ENCODE data around the gene WNK1.
A peak's percentile ranks its signal among the peaks of the same experiment; 100 is the strongest.

The WNK1 gene

GRCh38 chr12:749751-750270 lies 2.6 kb upstream of the WNK1 start:
- DNase-seq (ENCODE audit: extremely low read depth, insufficient read length), result no peak
- Histone ChIP-seq H3K4me3 (replicated peaks; ENCODE audit: low read depth, low read length) (peak overlapping the region; percentile 59), H3K27me3 (replicated peaks; ENCODE audit: control insufficient read depth, insufficient read depth, low read length) (no peaks in the 10 kb centered on the region), H3K36me3 (ENCODE audit: control insufficient read depth, insufficient read depth, low read length) (0 out of 2 replicates have a peak, but pooled peaks cover 3% of the 10 kb centered on the region)
- TF ChIP-seq CTCF (IDR thresholded peaks at IDR 0.05; ENCODE audit: insufficient read depth, low read length, poor library complexity, severe bottlenecking), result no peak

- no peaks in the 10 kb centered on the region for H3K27me3 ChIP-seq (replicated peaks; ENCODE audit: control insufficient read depth, insufficient read depth, low read length)
- peak overlapping the region; percentile 59 for H3K4me3 ChIP-seq (replicated peaks; ENCODE audit: low read depth, low read length)
- DNase-seq (ENCODE audit: extremely low read depth, insufficient read length), result no peak
- H3K36me3 ChIP-seq (ENCODE audit: control insufficient read depth, insufficient read depth, low read length), result 0 out of 2 replicates have a peak, but pooled peaks cover 3% of the 10 kb centered on the region
- no peak for TF ChIP-seq CTCF (IDR thresholded peaks at IDR 0.05; ENCODE audit: insufficient read depth, low read length, poor library complexity, severe bottlenecking)
Measured at GRCh38 chr12:750366-751191, 1.8 kb upstream of the WNK1 start.

- 0 out of 2 replicates have a peak, but pooled peaks cover 3% of the 10 kb centered on the region for H3K36me3 ChIP-seq (ENCODE audit: control insufficient read depth, insufficient read depth, low read length)
- DNase-seq (ENCODE audit: extremely low read depth, insufficient read length), result peak; percentile 97
- H3K27me3 ChIP-seq (replicated peaks; ENCODE audit: control insufficient read depth, insufficient read depth, low read length), result no peaks in the 10 kb centered on the region
- peak overlapping the region; percentile 59 for H3K4me3 ChIP-seq (replicated peaks; ENCODE audit: low read depth, low read length)
- TF ChIP-seq CTCF (IDR thresholded peaks at IDR 0.05; ENCODE audit: insufficient read depth, low read length, poor library complexity, severe bottlenecking), result peak; percentile 75
Measured at GRCh38 chr12:751192-751998, 984 bp upstream of the WNK1 start.

GRCh38 chr12:752695-753610 lies 574 bp downstream of the WNK1 start:
- Histone ChIP-seq H3K4me3 (replicated peaks; ENCODE audit: low read depth, low read length) (peak overlapping the region; percentile 94), H3K36me3 (ENCODE audit: control insufficient read depth, insufficient read depth, low read length) (0 out of 2 replicates have a peak, but pooled peaks cover 3% of the 10 kb centered on the region), H3K27me3 (replicated peaks; ENCODE audit: control insufficient read depth, insufficient read depth, low read length) (no peaks in the 10 kb centered on the region)
- peak; percentile 2 for TF ChIP-seq CTCF (IDR thresholded peaks at IDR 0.05; ENCODE audit: insufficient read depth, low read length, poor library complexity, severe bottlenecking)
- peak; percentile 74 for DNase-seq (ENCODE audit: extremely low read depth, insufficient read length)
